A673 (cell line): ENCODE results near the gene C16orf74. TPM values are rescaled to one million over a fixed set of nuclear protein-coding genes. Genes with fewer than 3 reads are reported as not detected.
A peak's percentile ranks its signal among the peaks of the same experiment; 100 is the strongest.

Experiments
- BruUV-seq: library from RNA; stranded (reverse); fragments of 400-500 nt; replicated peaks from 2 replicates; lab custom pipeline; 2021; lab: Mats Ljungman, UMichigan
- CTCF ChIA-PET: fragments of 300-600 bp; sonication (Branson Sonifier 250); formaldehyde crosslinking; loops from one replicate; lab custom pipeline; 2022; ENCODE audit warnings: antibody characterized with exemption; lab: Charles Lee
- POLR2A ChIA-PET: fragments of 300-600 bp; sonication (Branson Sonifier 250); formaldehyde crosslinking; loops from one replicate; lab custom pipeline; 2022; ENCODE audit warnings: antibody characterized with exemption; ENCODE audit not compliant: low non-redundant PET; lab: Charles Lee
- DNase-seq: peaks from one replicate; pipeline ENCODE4 v3.0.0-alpha.2; 2015; ENCODE audit warnings: low spot score
- H3K27ac ChIP-seq: fragments of 200-600 bp; sonication (generic); 2 replicates; pipeline ENCODE4 v1.5.1; 2016; ENCODE audit warnings: mixed run types, low read depth, mild to moderate bottlenecking, mixed read lengths, antibody characterized with exemption, low read length; ENCODE audit not compliant: poor library complexity, severe bottlenecking
- H3K27me3 ChIP-seq: fragments of 200-600 bp; sonication (generic); replicated peaks from 2 replicates; pipeline ENCODE4 v1.6.1; 2017; ENCODE audit warnings: mixed run types, low read depth, mild to moderate bottlenecking, mixed read lengths, antibody characterized with exemption, low read length; ENCODE audit not compliant: insufficient read depth, poor library complexity
- H3K36me3 ChIP-seq: fragments of 200-600 bp; sonication (generic); 2 replicates; pipeline ENCODE4 v1.6.1; 2016; ENCODE audit warnings: mixed run types, mild to moderate bottlenecking, mixed read lengths, antibody characterized with exemption, low read length; ENCODE audit not compliant: insufficient read depth, poor library complexity, severe bottlenecking
- H3K4me1 ChIP-seq: fragments of 200-600 bp; sonication (generic); 2 replicates; pipeline ENCODE4 v1.6.1; 2017; ENCODE audit warnings: mixed run types, mild to moderate bottlenecking, mixed read lengths, antibody characterized with exemption, low read length; ENCODE audit not compliant: insufficient read depth, poor library complexity, severe bottlenecking
- H3K4me3 ChIP-seq: fragments of 200-600 bp; sonication (generic); 2 replicates; pipeline ENCODE4 v1.5.1; 2016; ENCODE audit warnings: low read depth, mixed run types, mild to moderate bottlenecking, mixed read lengths, low read length; ENCODE audit not compliant: poor library complexity, severe bottlenecking
- H3K9me3 ChIP-seq: fragments of 200-600 bp; sonication (generic); 2 replicates; pipeline ENCODE4 v1.6.1; 2016; ENCODE audit warnings: mixed run types, low read depth, mild to moderate bottlenecking, mixed read lengths, antibody characterized with exemption, low read length; ENCODE audit not compliant: poor library complexity, severe bottlenecking
- EZH2 ChIP-seq: fragments of 200-600 bp; sonication (generic); IDR thresholded peaks from 2 replicates; pipeline ENCODE4 v1.6.1; 2017; ENCODE audit warnings: borderline replicate concordance, low read depth, mild to moderate bottlenecking, mixed read lengths, antibody characterized with exemption, low read length; ENCODE audit not compliant: poor library complexity, severe bottlenecking
- intact Hi-C: fragments of 100-400 bp; cut with micrococcal nuclease; formaldehyde crosslinking; loops from one replicate; pipeline ENCODE4 v1.10.0; 2022; ENCODE audit not compliant: unreplicated experiment
- total RNA-seq: library from RNA; stranded (reverse); gene quantifications from 2 replicates; pipeline ENCODE4 v1.2.3, GENCODE V29; 2021
- TF ChIP-seq, protein P1 (sequence below): fragments of 300-800, 200-600 bp; sonication (generic); conservative IDR thresholded peaks from 2 replicates; pipeline ENCODE4 v1.5.1; 2017; ENCODE audit warnings: low read depth, mild to moderate bottlenecking, antibody characterized with exemption, low read length, moderate library complexity, mixed read lengths

Gene C16orf74
- total RNA-seq, 1 experiment from 2014 or later, result 3.8 TPM

GRCh38 chr16:85718153-85718477 lies 32.8 kb downstream of the C16orf74 start:
- TF ChIP-seq, protein P1, sequence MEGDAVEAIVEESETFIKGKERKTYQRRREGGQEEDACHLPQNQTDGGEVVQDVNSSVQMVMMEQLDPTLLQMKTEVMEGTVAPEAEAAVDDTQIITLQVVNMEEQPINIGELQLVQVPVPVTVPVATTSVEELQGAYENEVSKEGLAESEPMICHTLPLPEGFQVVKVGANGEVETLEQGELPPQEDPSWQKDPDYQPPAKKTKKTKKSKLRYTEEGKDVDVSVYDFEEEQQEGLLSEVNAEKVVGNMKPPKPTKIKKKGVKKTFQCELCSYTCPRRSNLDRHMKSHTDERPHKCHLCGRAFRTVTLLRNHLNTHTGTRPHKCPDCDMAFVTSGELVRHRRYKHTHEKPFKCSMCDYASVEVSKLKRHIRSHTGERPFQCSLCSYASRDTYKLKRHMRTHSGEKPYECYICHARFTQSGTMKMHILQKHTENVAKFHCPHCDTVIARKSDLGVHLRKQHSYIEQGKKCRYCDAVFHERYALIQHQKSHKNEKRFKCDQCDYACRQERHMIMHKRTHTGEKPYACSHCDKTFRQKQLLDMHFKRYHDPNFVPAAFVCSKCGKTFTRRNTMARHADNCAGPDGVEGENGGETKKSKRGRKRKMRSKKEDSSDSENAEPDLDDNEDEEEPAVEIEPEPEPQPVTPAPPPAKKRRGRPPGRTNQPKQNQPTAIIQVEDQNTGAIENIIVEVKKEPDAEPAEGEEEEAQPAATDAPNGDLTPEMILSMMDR, result no peak
- no peak for TF ChIP-seq EZH2
- CTCF ChIA-PET, result no interaction called here
- Histone ChIP-seq H3K27me3 (no peaks in the 10 kb centered on the region), H3K36me3 (no peaks in the 10 kb centered on the region), H3K9me3 (no peaks in the 10 kb centered on the region), H3K4me1 (peaks cover 23% of the 10 kb centered on the region), H3K27ac (no peak overlapping the region), H3K4me3 (no peak overlapping the region)
- BruUV-seq, result no TSS peak
- intact Hi-C loops, result loop anchor here (1.0 to 10.0 kb wide), 5 partner anchors 43 to 603 kb away; partner anchors contain the start of gene CIBAR2
- no peak for DNase-seq
- POLR2A ChIA-PET, result no interaction called here

DNA sequence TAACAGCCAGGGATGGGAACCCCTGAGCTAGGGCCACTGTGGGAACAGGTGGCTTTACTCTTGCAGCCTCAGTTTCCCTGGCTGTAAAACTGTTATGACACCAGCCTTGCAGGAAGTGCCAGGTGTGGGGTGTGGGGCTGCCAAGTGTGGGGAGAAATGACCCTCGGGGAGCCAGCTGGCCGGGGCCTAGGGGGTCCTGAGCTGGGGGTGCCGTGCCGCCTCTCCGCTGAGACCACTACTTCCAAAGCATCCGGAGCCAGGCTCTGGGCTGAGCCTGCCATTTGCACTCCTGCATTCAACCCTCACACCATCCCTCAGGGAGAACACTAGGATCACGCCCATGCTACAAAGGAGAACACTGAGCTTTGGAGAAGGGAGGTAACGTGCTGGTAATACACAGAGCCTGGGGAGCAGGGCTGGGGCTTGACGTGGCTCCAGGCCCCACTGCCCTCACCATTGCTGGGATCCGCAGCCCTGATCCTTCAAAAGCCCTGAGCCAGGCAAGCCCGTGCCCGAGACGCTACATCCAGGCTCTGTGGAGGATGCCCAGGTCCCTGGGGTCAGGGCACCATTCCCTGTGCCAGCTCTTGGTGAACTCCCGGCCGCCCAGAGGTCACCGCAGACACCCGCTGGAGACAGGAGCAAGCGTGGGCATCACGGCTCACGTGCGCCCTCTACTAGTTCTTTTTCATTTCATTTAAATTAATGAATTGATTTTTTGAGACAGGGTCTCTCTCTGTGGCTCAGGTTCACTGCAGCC lies 33.3 kb downstream of the C16orf74 start:
- BruUV-seq, result no TSS peak

GRCh38 chr16:85716680-85717038 lies 34.2 kb downstream of the C16orf74 start:
- intact Hi-C loops, result loop anchor here (5.0 to 10.0 kb wide), 3 partner anchors 324 to 602 kb away; partner anchors contain the start of gene CIBAR2
- H3K9me3 ChIP-seq, result peaks cover 3% of the 10 kb centered on the region
- peak; percentile 50 for DNase-seq
- H3K36me3 ChIP-seq, result no peaks in the 10 kb centered on the region
- H3K27ac ChIP-seq, result no peak overlapping the region
- POLR2A ChIA-PET, result no interaction called here
- TF ChIP-seq EZH2, result no peak
- TF ChIP-seq, protein P1, result no peak
- no peaks in the 10 kb centered on the region for H3K27me3 ChIP-seq
- no peak overlapping the region for H3K4me3 ChIP-seq
- H3K4me1 ChIP-seq, result peaks cover 23% of the 10 kb centered on the region
- no TSS peak for BruUV-seq
- CTCF ChIA-PET, result interaction anchor here (0.6 to 1.9 kb wide), 2 partner anchors 101 to 240 kb away, joined by 4 to 7 read pairs; no protein-coding TSS in a partner anchor

More for the DNA sequence above, 33.3 kb downstream of the C16orf74 start:
- Histone ChIP-seq H3K4me3 (no peak overlapping the region), H3K27ac (no peak overlapping the region), H3K27me3 (no peaks in the 10 kb centered on the region), H3K36me3 (no peaks in the 10 kb centered on the region), H3K9me3 (no peaks in the 10 kb centered on the region), H3K4me1 (peaks cover 23% of the 10 kb centered on the region)
- TF ChIP-seq EZH2, result no peak
- TF ChIP-seq, protein P1, result peak; percentile 80
- DNase-seq, result peak; percentile 70
- ChIA-PET CTCF (interaction anchor here (0.6 to 0.8 kb wide), 2 partner anchors 91 to 296 kb away, joined by 3 read pairs; no protein-coding TSS in a partner anchor), POLR2A (no interaction called here)
- intact Hi-C loops, result loop anchor here (1.0 to 10.0 kb wide), 5 partner anchors 42 to 603 kb away; partner anchors contain the start of gene CIBAR2
